ENCODE data around the gene DEFB118. TPM values are rescaled to one million over a fixed set of nuclear protein-coding genes. Genes with fewer than 3 reads are reported as not detected.
"Not testable (repeated sequence)": the region's sequence is repeated elsewhere in the genome, so short reads cannot be mapped to it uniquely, and the experiment has no call there.

The DEFB118 gene
- total and polyA plus RNA-seq, 2 donors from 2014 or later = not detected

DNA sequence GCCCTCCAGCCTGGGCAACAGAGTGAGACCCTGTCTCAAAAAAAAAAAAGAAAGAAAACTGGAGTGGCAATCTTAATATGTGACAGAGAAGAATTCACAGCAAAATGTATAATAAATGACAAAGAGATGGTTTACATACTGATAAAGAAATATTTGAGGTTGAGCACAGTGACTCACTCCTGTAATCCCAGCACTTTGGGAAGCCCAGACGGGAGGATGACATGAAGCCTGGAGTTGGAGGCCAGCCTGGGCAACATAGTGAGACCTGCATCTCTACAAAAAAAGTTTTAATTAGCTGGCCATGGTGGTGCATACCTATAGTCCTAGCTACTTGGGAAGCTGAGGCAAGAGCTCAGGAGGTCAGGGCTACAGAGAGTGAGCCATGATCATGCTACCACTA is 12.4 kb upstream of the DEFB118 start:
- Histone ChIP-seq H3K27ac (ENCODE audit: low read depth in 2 of 2, low read length in 2 of 2) (no peak overlapping the region), H3K9me3 (ENCODE audit: control insufficient read depth in 2 of 3, insufficient read depth in 1 of 3, low read length in 3 of 3) (peaks cover 0 to 2% (median 0%) of the 10 kb centered on the region in 3 donors), H3K9ac (ENCODE audit: low read length in 3 of 3) (no peak overlapping the region), H3K4me1 (ENCODE audit: control insufficient read depth in 2 of 3, insufficient read depth in 2 of 3, low read depth in 1 of 3, low read length in 3 of 3) (no peaks in the 10 kb centered on the region), H3K27me3 (ENCODE audit: control insufficient read depth, insufficient read depth, low read length) (no peaks in the 10 kb centered on the region), H3K36me3 (ENCODE audit: control insufficient read depth in 2 of 3, insufficient read depth in 3 of 3, low read length in 3 of 3) (no peaks in the 10 kb centered on the region), H3K4me3 (ENCODE audit: low read length in 3 of 3) (no peak overlapping the region)
- intact Hi-C loops (cut with DNase I) = no loop called here
- FAIRE-seq (no peak), DNase-seq (no peak)
- TF ChIP-seq, protein P1, sequence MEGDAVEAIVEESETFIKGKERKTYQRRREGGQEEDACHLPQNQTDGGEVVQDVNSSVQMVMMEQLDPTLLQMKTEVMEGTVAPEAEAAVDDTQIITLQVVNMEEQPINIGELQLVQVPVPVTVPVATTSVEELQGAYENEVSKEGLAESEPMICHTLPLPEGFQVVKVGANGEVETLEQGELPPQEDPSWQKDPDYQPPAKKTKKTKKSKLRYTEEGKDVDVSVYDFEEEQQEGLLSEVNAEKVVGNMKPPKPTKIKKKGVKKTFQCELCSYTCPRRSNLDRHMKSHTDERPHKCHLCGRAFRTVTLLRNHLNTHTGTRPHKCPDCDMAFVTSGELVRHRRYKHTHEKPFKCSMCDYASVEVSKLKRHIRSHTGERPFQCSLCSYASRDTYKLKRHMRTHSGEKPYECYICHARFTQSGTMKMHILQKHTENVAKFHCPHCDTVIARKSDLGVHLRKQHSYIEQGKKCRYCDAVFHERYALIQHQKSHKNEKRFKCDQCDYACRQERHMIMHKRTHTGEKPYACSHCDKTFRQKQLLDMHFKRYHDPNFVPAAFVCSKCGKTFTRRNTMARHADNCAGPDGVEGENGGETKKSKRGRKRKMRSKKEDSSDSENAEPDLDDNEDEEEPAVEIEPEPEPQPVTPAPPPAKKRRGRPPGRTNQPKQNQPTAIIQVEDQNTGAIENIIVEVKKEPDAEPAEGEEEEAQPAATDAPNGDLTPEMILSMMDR (IDR thresholded peaks at IDR 0.05; ENCODE audit: borderline replicate concordance, extremely low read depth, insufficient read depth) = no peak

DNA sequence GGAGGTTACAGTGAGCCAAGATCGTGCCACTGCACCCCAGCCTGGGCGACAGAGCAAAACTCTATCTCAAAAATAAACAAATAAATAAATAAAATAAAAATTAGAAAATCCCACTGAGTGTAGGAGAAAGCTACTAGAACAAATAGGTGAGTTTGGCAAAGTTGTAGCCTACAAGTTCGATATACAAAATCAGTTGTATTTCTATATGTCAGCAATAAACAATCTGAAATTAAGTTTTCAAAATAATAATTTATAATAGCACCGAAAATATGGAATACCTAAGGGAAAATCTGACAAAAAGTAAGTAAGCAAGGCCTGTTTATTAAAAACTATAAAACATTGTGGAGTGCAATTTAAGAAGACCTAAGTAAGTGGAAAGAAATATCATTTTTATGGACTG is 5.1 kb upstream of the DEFB118 start:
- Histone ChIP-seq H3K9me3 (ENCODE audit: control insufficient read depth in 2 of 3, insufficient read depth in 1 of 3, low read length in 3 of 3) (peaks cover 0 to 7% (median 2%) of the 10 kb centered on the region in 3 donors), H3K9ac (ENCODE audit: low read length in 3 of 3) (no peak overlapping the region), H3K4me1 (ENCODE audit: control insufficient read depth in 2 of 3, insufficient read depth in 2 of 3, low read depth in 1 of 3, low read length in 3 of 3) (no peaks in the 10 kb centered on the region), H3K27ac (ENCODE audit: low read depth in 2 of 2, low read length in 2 of 2) (no peak overlapping the region), H3K4me3 (ENCODE audit: low read length in 3 of 3) (no peak overlapping the region), H3K36me3 (ENCODE audit: control insufficient read depth in 2 of 3, insufficient read depth in 3 of 3, low read length in 3 of 3) (no peaks in the 10 kb centered on the region), H3K27me3 (ENCODE audit: control insufficient read depth, insufficient read depth, low read length) (no peaks in the 10 kb centered on the region)
- TF ChIP-seq, protein P1 (IDR thresholded peaks at IDR 0.05; ENCODE audit: borderline replicate concordance, extremely low read depth, insufficient read depth) = no peak
- DNase-seq (no peak), FAIRE-seq (no peak)
- intact Hi-C loops (cut with DNase I) = no loop called here

DNA sequence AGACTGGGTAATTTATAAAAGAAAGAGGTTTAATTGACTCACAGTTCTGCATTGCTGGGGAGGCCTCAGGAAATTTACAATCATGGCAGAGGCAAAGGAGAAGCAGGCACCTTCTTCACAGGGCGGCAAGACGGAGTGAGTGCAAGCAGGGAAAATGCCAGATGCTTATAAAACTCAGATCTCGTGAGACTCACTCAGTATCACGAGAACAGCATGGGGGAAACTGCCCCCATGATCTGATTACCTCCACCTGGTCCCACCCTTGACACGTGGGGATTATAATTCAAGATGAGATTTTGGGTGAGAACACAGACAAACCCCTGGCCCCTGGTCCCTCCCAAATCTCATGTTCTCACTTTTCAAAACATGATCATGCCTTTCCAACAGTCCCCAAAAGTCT is 4.1 kb upstream of the DEFB118 start:
- intact Hi-C loops (cut with DNase I); DNase-seq; H3K27me3 ChIP-seq (ENCODE audit: control insufficient read depth, insufficient read depth, low read length); H3K27ac ChIP-seq (ENCODE audit: low read depth in 2 of 2, low read length in 2 of 2); H3K9me3 ChIP-seq (ENCODE audit: control insufficient read depth in 2 of 3, insufficient read depth in 1 of 3, low read length in 3 of 3); H3K9ac ChIP-seq (ENCODE audit: low read length in 3 of 3); FAIRE-seq; H3K4me1 ChIP-seq (ENCODE audit: control insufficient read depth in 2 of 3, insufficient read depth in 2 of 3, low read depth in 1 of 3, low read length in 3 of 3); H3K4me3 ChIP-seq (ENCODE audit: low read length in 3 of 3); H3K36me3 ChIP-seq (ENCODE audit: control insufficient read depth in 2 of 3, insufficient read depth in 3 of 3, low read length in 3 of 3): not testable (repeated sequence)

DNA sequence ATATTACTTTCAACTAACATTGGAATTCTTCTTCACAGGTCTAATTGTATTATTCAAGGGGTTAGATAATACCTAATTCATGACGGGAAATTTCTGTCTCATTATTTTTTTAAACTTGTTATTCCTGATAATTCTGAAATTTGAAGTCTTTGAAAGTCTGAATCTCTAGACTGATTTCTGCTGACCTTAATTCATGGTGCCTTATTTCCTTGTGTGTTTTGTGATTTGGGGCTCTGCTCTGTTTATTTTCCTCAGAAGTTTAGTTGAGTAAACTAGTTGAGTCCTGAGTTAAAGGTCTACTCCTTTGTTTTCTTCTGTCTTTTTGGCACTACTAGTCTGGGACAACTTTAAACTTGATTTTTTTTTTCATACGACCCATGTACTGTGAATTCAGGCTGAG is 5.9 kb downstream of the DEFB118 start:
- no peak for FAIRE-seq
- Histone ChIP-seq H3K4me1 (ENCODE audit: control insufficient read depth in 2 of 3, insufficient read depth in 2 of 3, low read depth in 1 of 3, low read length in 3 of 3) (no peaks in the 10 kb centered on the region), H3K27ac (ENCODE audit: low read depth in 2 of 2, low read length in 2 of 2) (no peak overlapping the region), H3K9me3 (ENCODE audit: control insufficient read depth in 2 of 3, insufficient read depth in 1 of 3, low read length in 3 of 3) (peaks cover 0 to 3% (median 0%) of the 10 kb centered on the region in 3 donors), H3K9ac (ENCODE audit: low read length in 3 of 3) (no peak overlapping the region), H3K36me3 (ENCODE audit: control insufficient read depth in 2 of 3, insufficient read depth in 3 of 3, low read length in 3 of 3) (no peaks in the 10 kb centered on the region), H3K27me3 (ENCODE audit: control insufficient read depth, insufficient read depth, low read length) (no peaks in the 10 kb centered on the region), H3K4me3 (ENCODE audit: low read length in 3 of 3) (no peak overlapping the region)
- DNase-seq = no peak
- TF ChIP-seq, protein P1 (IDR thresholded peaks at IDR 0.05; ENCODE audit: borderline replicate concordance, extremely low read depth, insufficient read depth) = no peak
- intact Hi-C loops (cut with DNase I) = no loop called here

All from kidney (tissue), 14 donors.